ENCODE data around the gene AKAP13.
"Not testable (repeated sequence)": the region's sequence is repeated elsewhere in the genome, so short reads cannot be mapped to it uniquely, and the experiment has no call there.

AKAP13 gene

GRCh38 chr15:85786781-85787114 is 406.3 kb downstream of the AKAP13 start:
- no peaks in the 10 kb centered on the region for H3K27me3 ChIP-seq (replicated peaks; ENCODE audit: control insufficient read depth, insufficient read depth, low read length)
- H3K9me3 ChIP-seq (ENCODE audit: control insufficient read depth, low read length): no peaks in the 10 kb centered on the region
- no peaks in the 10 kb centered on the region for H3K36me3 ChIP-seq (ENCODE audit: control insufficient read depth, insufficient read depth, low read length, severe bottlenecking)
- no peak overlapping the region for H3K9ac ChIP-seq (ENCODE audit: low read length)
- no peak overlapping the region for H3K4me3 ChIP-seq (ENCODE audit: low read length)
- peaks cover 14% of the 10 kb centered on the region for H3K4me1 ChIP-seq (ENCODE audit: control insufficient read depth, insufficient read depth, low read length)
- no peak for DNase-seq (ENCODE audit: low read depth)

- Histone ChIP-seq H3K9me3 (ENCODE audit: control insufficient read depth, low read length) (no peaks in the 10 kb centered on the region), H3K9ac (ENCODE audit: low read length) (no peak overlapping the region), H3K4me3 (ENCODE audit: low read length) (no peak overlapping the region), H3K4me1 (ENCODE audit: control insufficient read depth, insufficient read depth, low read length) (peaks cover 24% of the 10 kb centered on the region), H3K27me3 (replicated peaks; ENCODE audit: control insufficient read depth, insufficient read depth, low read length) (no peaks in the 10 kb centered on the region), H3K36me3 (ENCODE audit: control insufficient read depth, insufficient read depth, low read length, severe bottlenecking) (no peaks in the 10 kb centered on the region)
- DNase-seq (ENCODE audit: low read depth): no peak
Measured at GRCh38 chr15:85788771-85789495, 408.5 kb downstream of the AKAP13 start.

- H3K9ac ChIP-seq (ENCODE audit: low read length): no peak overlapping the region
- no peaks in the 10 kb centered on the region for H3K36me3 ChIP-seq (ENCODE audit: control insufficient read depth, insufficient read depth, low read length, severe bottlenecking)
Measured at GRCh38 chr15:85789496-85789875, 409.1 kb downstream of the AKAP13 start.

GRCh38 chr15:85792102-85792731 is 411.8 kb downstream of the AKAP13 start:
- H3K9me3 ChIP-seq (ENCODE audit: control insufficient read depth, low read length): no peaks in the 10 kb centered on the region

More at GRCh38 chr15:85789496-85789875, 409.1 kb downstream of the AKAP13 start:
- Histone ChIP-seq H3K9me3 (ENCODE audit: control insufficient read depth, low read length) (no peaks in the 10 kb centered on the region), H3K27me3 (replicated peaks; ENCODE audit: control insufficient read depth, insufficient read depth, low read length) (no peaks in the 10 kb centered on the region), H3K4me1 (ENCODE audit: control insufficient read depth, insufficient read depth, low read length) (peaks cover 25% of the 10 kb centered on the region), H3K4me3 (ENCODE audit: low read length) (no peak overlapping the region)
- DNase-seq (ENCODE audit: low read depth): no peak

GRCh38 chr15:85792912-85793590 is 412.6 kb downstream of the AKAP13 start:
- Histone ChIP-seq H3K9me3 (ENCODE audit: control insufficient read depth, low read length) (no peaks in the 10 kb centered on the region), H3K27me3 (replicated peaks; ENCODE audit: control insufficient read depth, insufficient read depth, low read length) (peaks cover 5% of the 10 kb centered on the region), H3K9ac (ENCODE audit: low read length) (no peak overlapping the region), H3K4me3 (ENCODE audit: low read length) (peak overlapping the region; percentile 92), H3K4me1 (ENCODE audit: control insufficient read depth, insufficient read depth, low read length) (peaks cover 16% of the 10 kb centered on the region), H3K36me3 (ENCODE audit: control insufficient read depth, insufficient read depth, low read length, severe bottlenecking) (no peaks in the 10 kb centered on the region)
- no peak for DNase-seq (ENCODE audit: low read depth)

More at GRCh38 chr15:85792102-85792731, 411.8 kb downstream of the AKAP13 start:
- H3K4me1 ChIP-seq (ENCODE audit: control insufficient read depth, insufficient read depth, low read length): peaks cover 16% of the 10 kb centered on the region
- no peak for DNase-seq (ENCODE audit: low read depth)
- H3K4me3 ChIP-seq (ENCODE audit: low read length): no peak overlapping the region
- no peaks in the 10 kb centered on the region for H3K27me3 ChIP-seq (replicated peaks; ENCODE audit: control insufficient read depth, insufficient read depth, low read length)
- no peak overlapping the region for H3K9ac ChIP-seq (ENCODE audit: low read length)
- no peaks in the 10 kb centered on the region for H3K36me3 ChIP-seq (ENCODE audit: control insufficient read depth, insufficient read depth, low read length, severe bottlenecking)

- peak overlapping the region; percentile 92 for H3K4me3 ChIP-seq (ENCODE audit: low read length)
- DNase-seq (ENCODE audit: low read depth): peak; percentile 61
Measured at GRCh38 chr15:85793641-85794597, 413.5 kb downstream of the AKAP13 start.

GRCh38 chr15:85794598-85795336 is 414.4 kb downstream of the AKAP13 start, which contains the start of gene KLHL25:
Gene KLHL25 (minus strand): TSS chr15:85794925. CDS start chr15:85769810, 25,115 bp downstream.
- Histone ChIP-seq H3K4me3 (ENCODE audit: low read length) (peak within 1 kb of the TSS; percentile 92), H3K9me3 (ENCODE audit: control insufficient read depth, low read length) (no peaks in the 10 kb centered on the region), H3K4me1 (ENCODE audit: control insufficient read depth, insufficient read depth, low read length) (peaks cover 16% of the 10 kb centered on the region), H3K27me3 (replicated peaks; ENCODE audit: control insufficient read depth, insufficient read depth, low read length) (peaks cover 13% of the 10 kb centered on the region), H3K36me3 (ENCODE audit: control insufficient read depth, insufficient read depth, low read length, severe bottlenecking) (no peaks in the 10 kb centered on the region), H3K9ac (ENCODE audit: low read length) (peak within 1 kb of the TSS; percentile 81)
- DNase-seq (ENCODE audit: low read depth): peak; percentile 97

More at GRCh38 chr15:85793641-85794597, 413.5 kb downstream of the AKAP13 start:
- Histone ChIP-seq H3K36me3 (ENCODE audit: control insufficient read depth, insufficient read depth, low read length, severe bottlenecking) (no peaks in the 10 kb centered on the region), H3K9me3 (ENCODE audit: control insufficient read depth, low read length) (no peaks in the 10 kb centered on the region), H3K9ac (ENCODE audit: low read length) (peak overlapping the region; percentile 81), H3K27me3 (replicated peaks; ENCODE audit: control insufficient read depth, insufficient read depth, low read length) (peaks cover 11% of the 10 kb centered on the region), H3K4me1 (ENCODE audit: control insufficient read depth, insufficient read depth, low read length) (peaks cover 16% of the 10 kb centered on the region)

- H3K27me3 ChIP-seq (replicated peaks; ENCODE audit: control insufficient read depth, insufficient read depth, low read length): peaks cover 13% of the 10 kb centered on the region
- H3K4me3 ChIP-seq (ENCODE audit: low read length): peak overlapping the region; percentile 84
- H3K9me3 ChIP-seq (ENCODE audit: control insufficient read depth, low read length): no peaks in the 10 kb centered on the region
- H3K4me1 ChIP-seq (ENCODE audit: control insufficient read depth, insufficient read depth, low read length): peaks cover 16% of the 10 kb centered on the region
- no peaks in the 10 kb centered on the region for H3K36me3 ChIP-seq (ENCODE audit: control insufficient read depth, insufficient read depth, low read length, severe bottlenecking)
- DNase-seq (ENCODE audit: low read depth): no peak
- H3K9ac ChIP-seq (ENCODE audit: low read length): peak overlapping the region; percentile 74
Measured at GRCh38 chr15:85795337-85796305, 415.2 kb downstream of the AKAP13 start.

GRCh38 chr15:85796371-85796770 is 416.0 kb downstream of the AKAP13 start:
- not testable (repeated sequence) for H3K9me3 ChIP-seq (ENCODE audit: control insufficient read depth, low read length); H3K4me3 ChIP-seq (ENCODE audit: low read length); DNase-seq (ENCODE audit: low read depth); H3K36me3 ChIP-seq (ENCODE audit: control insufficient read depth, insufficient read depth, low read length, severe bottlenecking); H3K9ac ChIP-seq (ENCODE audit: low read length)
- Histone ChIP-seq H3K27me3 (replicated peaks; ENCODE audit: control insufficient read depth, insufficient read depth, low read length) (peaks cover 13% of the 10 kb centered on the region), H3K4me1 (ENCODE audit: control insufficient read depth, insufficient read depth, low read length) (peaks cover 16% of the 10 kb centered on the region)
